ENCODE results near the gene KCND3.

Gene KCND3

DNA sequence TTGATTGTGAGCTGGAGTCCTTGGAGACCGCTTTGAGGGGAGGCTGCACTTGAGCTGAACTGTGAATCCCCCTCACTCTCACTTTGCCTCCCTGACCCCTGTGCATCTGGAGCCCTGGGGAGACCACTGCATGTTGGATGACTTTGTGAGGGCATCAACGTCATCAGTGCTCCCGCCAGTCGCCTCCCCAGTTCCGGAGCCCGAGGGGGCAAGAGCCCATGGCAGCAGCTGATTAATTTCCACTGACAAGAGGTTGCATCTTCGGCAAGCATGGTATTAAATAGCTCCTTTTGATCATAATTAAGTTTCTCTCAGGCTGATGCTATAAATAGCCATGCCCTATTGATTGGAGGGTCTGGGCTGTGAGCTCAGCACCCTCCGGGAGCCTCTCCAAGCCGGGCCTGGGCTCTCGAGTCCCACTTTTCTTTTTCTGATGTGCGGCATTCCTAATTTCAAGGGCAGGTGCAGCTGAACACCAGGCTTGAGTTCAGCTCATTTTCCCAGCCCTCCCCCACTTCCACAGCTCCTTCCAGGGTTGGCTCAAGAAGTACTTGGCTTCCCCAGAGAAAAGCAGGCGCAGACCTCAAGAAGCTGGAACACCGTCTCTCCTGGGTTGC is 33.2 kb downstream of the KCND3 start:
- DNase-seq = peak; percentile 35 to 47

DNA sequence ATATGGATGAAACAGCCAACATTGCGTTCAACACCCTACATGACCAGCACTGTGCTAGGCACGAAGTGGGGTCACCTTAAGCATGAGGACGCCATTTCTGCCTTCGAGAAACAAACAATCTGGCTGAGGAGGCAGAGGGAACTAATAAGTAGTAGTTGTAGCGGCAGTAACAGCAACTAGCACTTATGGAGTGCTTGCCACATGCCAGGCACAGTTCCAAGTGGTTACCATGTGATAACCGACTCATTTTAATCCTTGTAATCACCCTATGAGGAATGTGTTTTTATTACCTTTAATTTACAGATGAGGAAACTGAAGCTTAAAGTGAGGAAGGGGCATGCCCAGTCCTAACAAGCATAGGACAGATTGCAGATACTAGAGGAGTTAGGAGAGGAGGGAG is 33.7 kb downstream of the KCND3 start:
- DNase-seq = no peak

- no peak for DNase-seq
These were observed 35.7 kb downstream of the KCND3 start for GRCh38 chr1:111953797-111954196.

- no peak for DNase-seq
These were observed 37.3 kb downstream of the KCND3 start for GRCh38 chr1:111952125-111952657.

- peak; percentile 66 to 71 for DNase-seq
These were observed 41.0 kb downstream of the KCND3 start for GRCh38 chr1:111948209-111949171.

DNA sequence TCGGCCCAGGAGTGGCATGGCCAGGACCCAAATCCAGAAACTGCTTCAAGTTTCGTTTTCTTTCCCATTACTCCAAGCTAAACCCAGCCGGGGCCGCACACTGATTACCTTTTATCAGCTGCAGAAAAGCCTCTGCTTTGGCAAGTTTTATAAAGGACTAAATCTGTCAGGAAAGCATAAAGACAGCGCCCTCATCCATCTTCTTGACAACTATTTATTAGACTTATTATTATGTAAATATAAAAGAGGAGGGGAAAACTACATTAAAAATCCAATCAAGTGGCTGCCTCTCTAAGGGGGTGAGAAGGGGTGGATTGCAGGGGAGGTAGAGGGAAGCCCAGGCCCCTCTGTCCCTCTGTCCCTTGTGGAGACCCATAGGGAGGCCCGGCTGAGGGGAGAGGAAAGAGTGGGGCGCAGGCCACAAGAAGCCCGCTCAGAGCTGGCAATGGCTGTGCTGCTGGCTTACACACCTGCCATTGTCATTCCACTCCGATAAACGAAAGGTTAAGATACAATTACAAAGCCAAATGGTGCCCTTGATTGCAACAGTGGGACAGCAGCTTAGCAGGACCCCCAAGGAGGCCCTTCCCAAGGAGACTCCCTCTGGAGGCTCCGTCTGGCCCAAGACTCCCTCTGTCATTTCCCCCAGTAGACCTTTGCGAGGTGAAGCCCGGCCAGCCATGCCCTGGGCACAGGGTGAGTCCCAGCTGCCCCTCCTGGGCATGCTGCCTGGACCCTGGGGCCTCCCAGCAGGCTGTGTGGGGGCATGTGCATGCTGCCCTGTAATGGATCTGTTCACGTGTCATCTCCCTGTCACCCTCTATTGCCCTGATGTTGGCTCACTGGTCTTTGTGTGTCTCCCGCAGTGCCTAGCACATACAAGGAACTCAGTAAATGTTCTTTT is 45.4 kb downstream of the KCND3 start:
- no peak for DNase-seq

DNA sequence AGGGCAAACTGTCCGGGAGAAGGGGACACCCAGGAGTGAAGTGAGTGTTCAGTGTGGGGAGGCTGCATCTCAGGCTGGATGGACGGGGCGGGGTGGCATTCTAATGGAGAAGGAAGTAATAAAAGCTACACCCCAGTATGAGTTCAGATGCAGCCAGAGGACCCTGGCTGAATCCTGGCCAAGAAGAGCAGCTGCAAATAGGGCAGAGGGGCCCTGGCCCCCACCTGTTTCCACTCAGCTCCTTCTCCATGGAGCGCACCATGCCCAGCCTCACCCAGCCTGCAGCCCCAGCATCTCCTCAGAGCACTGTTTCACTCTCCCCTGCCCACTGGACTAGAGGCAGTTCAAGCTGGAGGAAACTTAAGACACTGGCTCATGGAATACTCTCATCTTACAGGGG is 46.4 kb downstream of the KCND3 start:
- no peak for DNase-seq

DNA sequence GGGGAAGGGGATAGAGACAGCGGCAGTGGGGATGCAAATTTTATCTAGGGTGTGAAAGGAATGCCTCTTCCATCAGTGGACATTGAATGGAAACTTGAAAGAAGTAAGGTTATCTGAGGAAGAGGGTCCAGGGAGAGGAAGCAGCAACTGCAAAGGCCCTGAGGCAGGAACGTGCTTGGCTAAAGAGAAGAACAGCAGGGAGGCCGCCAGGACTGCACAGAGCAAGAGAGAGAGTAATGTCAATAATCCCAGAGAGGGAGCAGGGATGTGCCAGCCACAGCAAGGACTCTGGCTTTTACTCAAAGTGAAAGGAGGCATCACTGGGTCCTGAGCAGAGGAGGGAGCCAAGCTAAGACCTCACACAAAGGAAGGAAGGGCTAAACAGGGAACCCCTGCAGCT is 50.9 kb downstream of the KCND3 start:
- no peak for DNase-seq

DNA sequence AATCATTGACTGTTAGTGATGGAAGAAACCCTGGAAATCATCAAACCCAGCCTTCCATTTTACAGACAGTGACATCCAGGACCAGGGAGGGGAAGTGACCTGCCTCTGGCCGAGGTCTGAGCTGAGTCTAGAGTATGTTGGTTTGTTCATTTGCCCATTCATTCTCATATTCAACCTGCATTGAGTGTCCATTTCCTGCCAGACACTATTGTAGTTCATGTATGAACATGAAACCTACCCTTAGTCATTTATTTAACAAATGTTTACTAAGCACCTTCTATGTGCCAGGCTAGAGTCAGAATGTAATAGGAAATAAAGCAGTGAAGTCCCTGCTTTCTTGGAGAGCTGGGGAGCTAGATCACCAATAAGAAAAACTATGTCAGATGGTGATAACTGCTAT is 51.3 kb downstream of the KCND3 start:
- no peak for DNase-seq

DNA sequence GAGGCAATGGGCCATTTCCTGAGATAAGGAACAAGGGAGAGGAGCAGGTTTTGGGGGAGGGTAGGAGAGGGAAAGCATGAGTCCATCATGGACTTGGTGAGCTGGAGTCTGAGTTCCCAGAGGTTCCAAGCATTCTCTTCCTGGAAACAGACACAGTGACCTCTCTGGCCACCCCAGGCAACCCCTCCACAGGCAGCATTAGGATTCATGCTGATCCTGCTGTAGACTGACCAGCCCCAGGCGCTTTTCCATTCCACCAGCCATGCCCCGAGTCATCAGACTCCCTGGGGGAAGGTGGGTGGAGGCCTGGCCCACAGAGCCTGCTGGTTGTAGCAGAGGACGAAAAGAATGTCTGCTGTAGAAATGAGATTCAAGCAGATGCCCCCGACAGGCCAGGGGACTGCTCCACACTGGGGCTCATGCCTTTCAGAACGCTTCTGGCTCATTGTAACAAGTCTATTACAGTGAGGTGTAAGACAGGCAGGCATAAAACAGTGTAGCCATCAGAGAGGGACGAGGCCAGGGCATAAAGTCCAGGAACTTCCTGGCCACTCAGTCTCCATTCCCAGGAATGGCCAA is 52.2 kb downstream of the KCND3 start:
- no peak for DNase-seq

DNA sequence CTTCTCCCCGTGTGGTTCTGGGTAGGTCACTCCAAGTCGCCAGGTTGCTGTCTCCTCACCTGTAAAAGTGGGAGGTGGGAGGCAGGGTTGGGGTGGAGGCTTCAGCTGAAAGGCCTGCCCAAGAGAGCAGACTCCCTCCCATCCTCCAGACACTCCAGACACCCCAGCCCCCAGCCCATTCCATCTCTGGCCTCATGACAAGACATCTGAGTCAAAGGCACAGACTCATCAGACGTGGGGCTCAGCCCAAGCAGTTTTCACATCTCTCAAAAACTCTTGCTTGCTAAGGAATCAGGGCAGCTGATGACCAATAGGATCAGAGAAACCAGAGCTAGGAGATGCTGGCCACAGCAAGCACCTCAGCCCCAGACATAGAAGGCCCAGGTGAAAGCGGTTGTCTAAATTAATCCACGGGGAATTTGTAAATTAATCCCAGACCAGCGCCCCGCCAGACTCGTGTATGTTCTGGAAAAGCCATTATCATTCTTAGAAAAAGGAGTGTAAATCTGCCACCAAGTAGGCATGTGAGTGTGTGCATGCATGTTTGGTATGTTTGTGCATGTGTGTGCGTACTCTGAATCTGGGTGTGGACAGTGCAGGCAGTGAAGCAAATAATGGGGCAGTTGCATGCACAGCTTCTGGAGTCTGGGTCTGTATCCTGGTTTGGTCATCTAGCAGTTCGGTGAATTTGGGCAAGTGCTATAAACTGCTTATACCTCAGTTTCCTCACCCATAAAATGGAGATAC is 55.2 kb downstream of the KCND3 start:
- DNase-seq = no peak

- no peak for DNase-seq
These were observed 59.1 kb downstream of the KCND3 start for GRCh38 chr1:111930356-111930755.

GRCh38 chr1:111928531-111928930 is 60.9 kb downstream of the KCND3 start:
- DNase-seq = no peak

DNA sequence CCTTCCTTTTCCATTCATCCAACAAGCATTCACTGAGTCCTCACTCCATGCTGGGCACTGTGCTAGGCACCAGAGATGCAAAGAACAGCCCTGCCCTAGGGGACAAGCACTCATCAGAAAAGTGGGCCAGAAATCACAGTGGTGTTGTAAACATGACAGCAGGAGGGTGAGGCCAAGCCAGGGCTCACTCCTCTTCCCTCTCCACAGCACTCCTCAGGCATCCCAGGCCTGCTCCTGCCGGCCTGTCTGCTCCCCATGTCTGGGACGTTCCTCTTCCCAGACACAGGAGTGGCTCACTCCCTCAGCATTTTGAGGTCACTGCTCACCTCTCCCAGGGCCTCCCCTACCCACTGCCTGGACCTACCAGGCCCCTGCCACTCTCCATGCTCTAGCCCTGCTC is 61.8 kb downstream of the KCND3 start:
- DNase-seq = no peak

- DNase-seq = no peak
These were observed 64.7 kb downstream of the KCND3 start for GRCh38 chr1:111924786-111925185.

GRCh38 chr1:111923766-111924165 is 65.7 kb downstream of the KCND3 start:
- no peak for DNase-seq

GRCh38 chr1:111921948-111922347 is 67.5 kb downstream of the KCND3 start:
- peak in 1 of 2 experiments; percentile 3 for DNase-seq

DNA sequence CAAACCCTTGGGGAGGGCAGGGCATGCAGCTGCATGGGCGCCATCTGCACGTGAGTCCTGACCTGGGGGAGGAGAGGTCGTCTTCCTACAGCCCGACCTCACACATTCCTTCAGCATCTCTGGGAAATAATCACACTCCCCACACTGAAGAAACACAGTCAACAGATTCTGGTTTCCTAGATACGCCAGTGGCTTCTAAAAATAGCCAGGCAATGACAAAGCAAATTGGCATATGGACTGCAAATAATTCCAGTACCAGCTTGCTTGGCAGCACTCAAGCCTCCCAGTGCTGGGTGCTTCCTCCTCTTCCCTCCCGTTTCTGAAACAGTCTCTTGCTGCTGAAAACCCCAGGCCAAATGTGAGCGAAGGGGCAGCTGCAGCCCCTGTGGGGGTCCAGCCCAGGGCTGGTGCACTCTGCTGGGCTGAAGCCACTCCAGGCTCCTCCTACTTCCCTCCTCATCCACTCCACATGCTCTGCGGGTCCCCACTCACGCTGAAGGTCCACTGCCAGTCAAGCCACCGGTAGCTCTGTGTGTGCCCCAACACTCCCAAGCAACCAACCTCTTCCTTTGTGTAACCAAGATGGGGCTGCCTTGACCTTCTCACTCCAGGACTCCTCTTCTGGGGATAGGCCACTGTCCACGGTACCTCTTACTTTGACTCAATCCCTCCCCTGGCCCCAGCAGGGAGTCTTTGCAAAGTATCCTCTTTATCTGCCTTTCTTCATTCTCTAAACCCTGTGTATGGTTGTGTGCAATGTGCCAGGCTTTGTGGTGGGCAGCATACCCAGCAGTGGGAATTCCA is 69.0 kb downstream of the KCND3 start:
- peak in 1 of 2 experiments; percentile 10 for DNase-seq

- DNase-seq = no peak
These were observed 77.5 kb downstream of the KCND3 start for GRCh38 chr1:111911776-111912515.

GRCh38 chr1:111911061-111911460 is 78.4 kb downstream of the KCND3 start:
- DNase-seq = no peak
